H9 (cell line): Measurements from ENCODE around the gene DNTT. TPM values are rescaled to one million over a fixed set of nuclear protein-coding genes. Genes with fewer than 3 reads are reported as not detected.

Source experiments
- DNase-seq: peaks from one replicate; pipeline ENCODE4 v3.0.0-alpha.2; 2017
- H2AFZ ChIP-seq: one replicate; pipeline ENCODE4 v1.6.1; 2013; ENCODE audit warnings: mild to moderate bottlenecking, low read length, control low read depth, moderate library complexity
- H2AK5ac ChIP-seq: 2 replicates; pipeline ENCODE4 v1.6.1; 2013; ENCODE audit warnings: low read length, control low read depth, mixed read lengths; ENCODE audit not compliant: insufficient read length
- H2BK120ac ChIP-seq: one replicate; pipeline ENCODE4 v1.6.1; 2013; ENCODE audit warnings: low read depth, mild to moderate bottlenecking, low read length, control low read depth, inconsistent platforms; ENCODE audit not compliant: poor library complexity, severe bottlenecking
- H2BK12ac ChIP-seq: 2 replicates; pipeline ENCODE4 v1.6.1; 2013; ENCODE audit warnings: low read length, control low read depth, mixed read lengths, low read depth; ENCODE audit not compliant: insufficient read length
- H2BK15ac ChIP-seq: 2 replicates; pipeline ENCODE4 v1.6.1; 2013; ENCODE audit warnings: low read depth, low read length, control low read depth
- H2BK20ac ChIP-seq: one replicate; pipeline ENCODE4 v1.6.1; 2013; ENCODE audit warnings: low read depth, mild to moderate bottlenecking, low read length, control low read depth, inconsistent platforms; ENCODE audit not compliant: poor library complexity, severe bottlenecking
- H2BK5ac ChIP-seq: 2 replicates; pipeline ENCODE4 v1.6.1; 2013; ENCODE audit warnings: low read length, control low read depth, mixed read lengths; ENCODE audit not compliant: insufficient read length
- H3K14ac ChIP-seq: 2 replicates; pipeline ENCODE4 v1.6.1; 2013; ENCODE audit warnings: low read length, control low read depth; ENCODE audit not compliant: insufficient read depth
- H3K18ac ChIP-seq: 2 replicates; pipeline ENCODE4 v1.6.1; 2013; ENCODE audit warnings: low read depth, mild to moderate bottlenecking, mixed read lengths, low read length, control low read depth; ENCODE audit not compliant: insufficient read length
- H3K23ac ChIP-seq: 2 replicates; pipeline ENCODE4 v1.6.1; 2013; ENCODE audit warnings: low read length, control low read depth, mixed read lengths, low read depth; ENCODE audit not compliant: insufficient read length
- H3K23me2 ChIP-seq: 2 replicates; pipeline ENCODE4 v1.6.1; 2013; ENCODE audit warnings: low read depth, mild to moderate bottlenecking, mixed read lengths, low read length, control low read depth; ENCODE audit not compliant: insufficient read length, poor library complexity, severe bottlenecking
- H3K27ac ChIP-seq: 2 replicates; pipeline ENCODE4 v1.5.1; 2013; ENCODE audit warnings: low read length, control low read depth, mixed read lengths, low read depth; ENCODE audit not compliant: insufficient read length
- H3K27me3 ChIP-seq: 2 replicates; pipeline ENCODE4 v1.6.1; 2013; ENCODE audit warnings: low read length, control low read depth, inconsistent platforms; ENCODE audit not compliant: insufficient read depth
- H3K4ac ChIP-seq: 2 replicates; pipeline ENCODE4 v1.6.1; 2013; ENCODE audit warnings: low read depth, mild to moderate bottlenecking, control low read depth, inconsistent platforms, low read length, moderate library complexity
- H3K4me1 ChIP-seq: 2 replicates; pipeline ENCODE4 v1.6.1; 2013; ENCODE audit warnings: low read length, control low read depth, inconsistent platforms; ENCODE audit not compliant: insufficient read depth
- H3K4me2 ChIP-seq: 2 replicates; pipeline ENCODE4 v1.6.1; 2013; ENCODE audit warnings: low read length, control low read depth, mixed read lengths; ENCODE audit not compliant: insufficient read length, insufficient read depth
- H3K56ac ChIP-seq: 2 replicates; pipeline ENCODE4 v1.6.1; 2013; ENCODE audit warnings: low read depth, mild to moderate bottlenecking, mixed read lengths, low read length, control low read depth; ENCODE audit not compliant: insufficient read length
- H3K79me1 ChIP-seq: 2 replicates; pipeline ENCODE4 v1.6.1; 2013; ENCODE audit warnings: low read depth, mild to moderate bottlenecking, moderate library complexity, low read length, control low read depth, inconsistent platforms; ENCODE audit not compliant: insufficient read depth, poor library complexity, severe bottlenecking
- H3K79me2 ChIP-seq: 2 replicates; pipeline ENCODE4 v1.6.1; 2013; ENCODE audit warnings: low read length, control low read depth, inconsistent platforms; ENCODE audit not compliant: insufficient read depth
- H3K9ac ChIP-seq: 2 replicates; pipeline ENCODE4 v1.6.1; 2013; ENCODE audit warnings: low read length, control low read depth, mixed read lengths; ENCODE audit not compliant: insufficient read length; ENCODE audit errors: extremely low read depth
- H3K9me3 ChIP-seq: one replicate; pipeline ENCODE4 v1.6.1; 2013; ENCODE audit warnings: low read depth, low read length, inconsistent platforms; ENCODE audit not compliant: control insufficient read depth
- H3T11ph ChIP-seq: one replicate; pipeline ENCODE4 v1.6.1; 2013; ENCODE audit warnings: mild to moderate bottlenecking, low read length, control low read depth, inconsistent platforms
- H4K20me1 ChIP-seq: one replicate; pipeline ENCODE4 v1.6.1; 2013; ENCODE audit not compliant: control insufficient read depth, insufficient read length, insufficient read depth
- H4K5ac ChIP-seq: 2 replicates; pipeline ENCODE4 v1.6.1; 2013; ENCODE audit warnings: low read depth, mild to moderate bottlenecking, mixed read lengths, low read length, control low read depth; ENCODE audit not compliant: insufficient read length
- H4K8ac ChIP-seq: replicated peaks from 2 replicates; pipeline ENCODE4 v1.6.1; 2013; ENCODE audit warnings: low read length, control low read depth, mixed read lengths, low read depth; ENCODE audit not compliant: insufficient read length
- H4K91ac ChIP-seq: 2 replicates; pipeline ENCODE4 v1.6.1; 2013; ENCODE audit warnings: low read depth, mild to moderate bottlenecking, moderate library complexity, mixed read lengths, low read length, control low read depth; ENCODE audit not compliant: insufficient read length
- H3K27ac Mint-ChIP-seq, 3 experiments: 2 replicates in 2 of 3; 3 replicates in 1 of 3; pipeline ENCODE4 v1.8.0; 2020 to 2021; ENCODE audit warnings: mixed read lengths in 3 of 3, mild to moderate bottlenecking in 1 of 3, moderate library complexity in 1 of 3
- H3K27me3 Mint-ChIP-seq: 2 replicates; pipeline ENCODE4 v1.8.0; 2021; ENCODE audit warnings: low read depth, mild to moderate bottlenecking, moderate library complexity, mixed read lengths
- H3K36me3 Mint-ChIP-seq, 3 experiments: 2 replicates in 2 of 3; 3 replicates in 1 of 3; pipeline ENCODE4 v1.8.0; 2020 to 2021; ENCODE audit warnings: low read depth in 3 of 3, mixed read lengths in 3 of 3; ENCODE audit not compliant: insufficient read depth in 1 of 3
- H3K4me1 Mint-ChIP-seq, 2 experiments: 2 replicates each; pipeline ENCODE4 v1.8.0; 2020; ENCODE audit warnings: mixed read lengths in 2 of 2
- H3K4me3 Mint-ChIP-seq, 2 experiments: 2 replicates in 1 of 2; 3 replicates in 1 of 2; pipeline ENCODE4 v1.8.0; 2020 to 2021; ENCODE audit warnings: mild to moderate bottlenecking in 2 of 2, mixed read lengths in 2 of 2, moderate library complexity in 1 of 2
- H3K9me3 Mint-ChIP-seq, 2 experiments: 2 replicates in 1 of 2; 3 replicates in 1 of 2; pipeline ENCODE4 v1.8.0; 2020; ENCODE audit warnings: mild to moderate bottlenecking in 2 of 2, mixed read lengths in 2 of 2, moderate library complexity in 1 of 2
- WGBS: extraction: QIAGEN DNeasy Blood & Tissue Kit; methylation state at CpG from one replicate; pipeline ENCODE4 v1.1.7; 2013; ENCODE audit warnings: missing lambda C conversion rate, low lambda C conversion rate, mixed read lengths; ENCODE audit not compliant: insufficient read length; ENCODE audit errors: extremely low coverage; 5-methylcytosine and 5-hydroxymethylcytosine counted together
- total RNA-seq: library from RNA; stranded (reverse); gene quantifications from 2 replicates; pipeline ENCODE4 v1.2.1, GENCODE V29; 2021
- TF ChIP-seq, protein P1 (sequence below): fragments of 200-600 bp; sonication (generic); conservative IDR thresholded peaks from 3 replicates; pipeline ENCODE4 v1.8.0; 2021; ENCODE audit warnings: antibody characterized with exemption, mild to moderate bottlenecking

The DNTT gene
- total RNA-seq, 1 experiment from 2014 or later: not detected

DNA sequence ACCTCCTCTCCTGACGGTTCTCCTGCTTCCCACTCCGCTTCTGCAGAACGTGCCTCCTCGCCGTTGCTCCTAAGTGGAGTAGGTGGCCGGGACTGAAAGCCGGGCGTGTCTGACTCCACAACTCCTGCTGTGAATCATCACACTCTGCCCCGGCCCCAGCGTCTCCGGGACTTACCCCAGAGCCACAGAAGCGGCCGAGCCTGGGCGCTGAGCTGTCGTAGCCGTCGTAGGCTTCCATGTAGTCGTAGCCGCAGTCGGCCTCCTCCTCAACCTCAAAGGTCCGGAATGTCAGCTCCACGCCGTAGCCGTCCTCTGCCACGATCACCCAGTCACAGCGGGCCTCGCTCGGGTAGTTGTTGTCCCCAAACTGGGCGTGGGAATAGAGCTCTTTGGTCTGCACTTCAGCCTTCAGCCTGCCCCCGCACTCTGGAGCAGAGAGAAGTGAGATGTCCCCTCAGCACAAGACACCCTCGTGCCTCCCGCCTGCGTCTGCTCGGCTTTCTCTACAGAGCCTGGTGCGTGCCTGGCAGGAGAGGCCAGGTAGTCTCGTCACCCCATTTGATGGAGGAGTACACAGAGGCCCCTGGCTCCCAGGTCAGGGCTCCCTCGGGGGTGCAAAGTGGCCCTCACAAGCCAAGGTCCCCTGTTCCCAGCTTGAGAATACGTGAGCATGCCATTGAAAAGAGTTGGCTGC, 65.8 kb downstream of the DNTT start:
- no peak overlapping the region for H3K56ac ChIP-seq
- DNase-seq: no peak
- no peaks in the 10 kb centered on the region for H4K20me1 ChIP-seq
- Mint-ChIP-seq H3K4me3 (no peak overlapping the region), H3K36me3 (peaks cover 0 to 2% (median 0%) of the 10 kb centered on the region in 3 experiments; a peak in 1 of 7 replicates), H3K27ac (peak overlapping the region in 1 of 3 experiments; percentile 80; a peak in 1 of 7 replicates), H3K4me1 (peaks cover 13 to 14% of the 10 kb centered on the region in 2 experiments), H3K27me3 (peaks cover 16% of the 10 kb centered on the region), H3K9me3 (no peaks in the 10 kb centered on the region; a peak in 2 of 5 replicates)
- H2BK15ac ChIP-seq: no peak overlapping the region
- H3K27ac ChIP-seq: no peak overlapping the region
- no peak overlapping the region for H3K4me2 ChIP-seq
- H3K9me3 ChIP-seq: no peaks in the 10 kb centered on the region
- no peak overlapping the region for H4K5ac ChIP-seq
- no peaks in the 10 kb centered on the region for H3K79me2 ChIP-seq
- H3K4ac ChIP-seq: no peak overlapping the region
- H3K23me2 ChIP-seq: peaks cover 5% of the 10 kb centered on the region
- H2BK20ac ChIP-seq: no peak overlapping the region
- H3K23ac ChIP-seq: no peak overlapping the region
- H4K91ac ChIP-seq: no peak overlapping the region
- H2BK5ac ChIP-seq: no peak overlapping the region
- H2AK5ac ChIP-seq: no peak overlapping the region
- TF ChIP-seq, protein P1, sequence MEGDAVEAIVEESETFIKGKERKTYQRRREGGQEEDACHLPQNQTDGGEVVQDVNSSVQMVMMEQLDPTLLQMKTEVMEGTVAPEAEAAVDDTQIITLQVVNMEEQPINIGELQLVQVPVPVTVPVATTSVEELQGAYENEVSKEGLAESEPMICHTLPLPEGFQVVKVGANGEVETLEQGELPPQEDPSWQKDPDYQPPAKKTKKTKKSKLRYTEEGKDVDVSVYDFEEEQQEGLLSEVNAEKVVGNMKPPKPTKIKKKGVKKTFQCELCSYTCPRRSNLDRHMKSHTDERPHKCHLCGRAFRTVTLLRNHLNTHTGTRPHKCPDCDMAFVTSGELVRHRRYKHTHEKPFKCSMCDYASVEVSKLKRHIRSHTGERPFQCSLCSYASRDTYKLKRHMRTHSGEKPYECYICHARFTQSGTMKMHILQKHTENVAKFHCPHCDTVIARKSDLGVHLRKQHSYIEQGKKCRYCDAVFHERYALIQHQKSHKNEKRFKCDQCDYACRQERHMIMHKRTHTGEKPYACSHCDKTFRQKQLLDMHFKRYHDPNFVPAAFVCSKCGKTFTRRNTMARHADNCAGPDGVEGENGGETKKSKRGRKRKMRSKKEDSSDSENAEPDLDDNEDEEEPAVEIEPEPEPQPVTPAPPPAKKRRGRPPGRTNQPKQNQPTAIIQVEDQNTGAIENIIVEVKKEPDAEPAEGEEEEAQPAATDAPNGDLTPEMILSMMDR: no peak
- no peak overlapping the region for H3K18ac ChIP-seq
- no peak overlapping the region for H4K8ac ChIP-seq
- H2BK12ac ChIP-seq: no peak overlapping the region
- no peaks in the 10 kb centered on the region for H3K79me1 ChIP-seq
- H3K14ac ChIP-seq: no peak overlapping the region
- H3K9ac ChIP-seq: no peak overlapping the region
- WGBS: no CpG with 5 or more reads among the region's 38 CpGs
- H3K27me3 ChIP-seq: no peaks in the 10 kb centered on the region
- no peak overlapping the region for H3T11ph ChIP-seq
- no peak overlapping the region for H2AFZ ChIP-seq
- H2BK120ac ChIP-seq: no peak overlapping the region
- no peaks in the 10 kb centered on the region; the same call in 1 of the 2 replicates for H3K4me1 ChIP-seq
